ENCODE data around the gene CNTRL.

Gene CNTRL

GRCh38 chr9:121067640-121068039 is 7.1 kb upstream of the CNTRL start:
- no peak overlapping the region for H3K4me3 ChIP-seq (ENCODE audit: low read depth, low read length)
- no peak for TF ChIP-seq CTCF (IDR thresholded peaks at IDR 0.05; ENCODE audit: low read depth, low read length)
- TF ChIP-seq MAX (IDR thresholded peaks at IDR 0.05; ENCODE audit: low read depth, low read length) = no peak
- TF ChIP-seq POLR2A (IDR thresholded peaks at IDR 0.05; ENCODE audit: extremely low read depth, insufficient read length) = no peak
- TF ChIP-seq MYC (IDR thresholded peaks at IDR 0.05; ENCODE audit: low read depth, low read length) = no peak
- no peak for DNase-seq (ENCODE audit: low read depth)

GRCh38 chr9:121069396-121069795 is 5.4 kb upstream of the CNTRL start:
- no peak for DNase-seq (ENCODE audit: low read depth)
- no peak for TF ChIP-seq POLR2A (IDR thresholded peaks at IDR 0.05; ENCODE audit: extremely low read depth, insufficient read length)
- TF ChIP-seq MYC (IDR thresholded peaks at IDR 0.05; ENCODE audit: low read depth, low read length) = no peak
- TF ChIP-seq CTCF (IDR thresholded peaks at IDR 0.05; ENCODE audit: low read depth, low read length) = no peak
- TF ChIP-seq MAX (IDR thresholded peaks at IDR 0.05; ENCODE audit: low read depth, low read length) = no peak
- H3K4me3 ChIP-seq (ENCODE audit: low read depth, low read length) = no peak overlapping the region

- TF ChIP-seq MYC (IDR thresholded peaks at IDR 0.05; ENCODE audit: low read depth, low read length) (no peak), MAX (IDR thresholded peaks at IDR 0.05; ENCODE audit: low read depth, low read length) (no peak), POLR2A (IDR thresholded peaks at IDR 0.05; ENCODE audit: extremely low read depth, insufficient read length) (no peak), CTCF (IDR thresholded peaks at IDR 0.05; ENCODE audit: low read depth, low read length) (no peak)
- DNase-seq (ENCODE audit: low read depth) = peak; percentile 33
- H3K4me3 ChIP-seq (ENCODE audit: low read depth, low read length) = peak overlapping the region; percentile 62
Observed at GRCh38 chr9:121071370-121071755, 3.4 kb upstream of the CNTRL start.

- TF ChIP-seq MYC (IDR thresholded peaks at IDR 0.05; ENCODE audit: low read depth, low read length) (no peak), CTCF (IDR thresholded peaks at IDR 0.05; ENCODE audit: low read depth, low read length) (peak; percentile 26), POLR2A (IDR thresholded peaks at IDR 0.05; ENCODE audit: extremely low read depth, insufficient read length) (no peak), MAX (IDR thresholded peaks at IDR 0.05; ENCODE audit: low read depth, low read length) (no peak)
- H3K4me3 ChIP-seq (ENCODE audit: low read depth, low read length) = peak overlapping the region; percentile 62
- peak; percentile 79 for DNase-seq (ENCODE audit: low read depth)
Observed at GRCh38 chr9:121071756-121072421, 2.9 kb upstream of the CNTRL start.

GRCh38 chr9:121073038-121073437 is 1.7 kb upstream of the CNTRL start:
- no peak for TF ChIP-seq POLR2A (IDR thresholded peaks at IDR 0.05; ENCODE audit: extremely low read depth, insufficient read length)
- TF ChIP-seq MYC (IDR thresholded peaks at IDR 0.05; ENCODE audit: low read depth, low read length) = no peak
- TF ChIP-seq CTCF (IDR thresholded peaks at IDR 0.05; ENCODE audit: low read depth, low read length) = no peak
- no peak for TF ChIP-seq MAX (IDR thresholded peaks at IDR 0.05; ENCODE audit: low read depth, low read length)
- no peak overlapping the region for H3K4me3 ChIP-seq (ENCODE audit: low read depth, low read length)

More at GRCh38 chr9:121073038-121073437, 1.7 kb upstream of the CNTRL start:
- peak; percentile 65 for DNase-seq (ENCODE audit: low read depth)

Data from NB4 (cell line).